NCI-H748 treated with DMSO at 0.1 percent for 48 hours (cell line): ENCODE data around the gene WNT9B.
"Not testable (repeated sequence)": the region's sequence is repeated elsewhere in the genome, so short reads cannot be mapped to it uniquely, and the experiment has no call there.

Experiments used
- DNase-seq: peaks from one replicate; lab custom pipeline; 2025; lab: John Stamatoyannopoulos, UW

Gene WNT9B

GRCh38 chr17:46821482-46822387, 29.6 kb upstream of the WNT9B start:
- no peak for DNase-seq

GRCh38 chr17:46822388-46822921, 28.9 kb upstream of the WNT9B start:
- DNase-seq, result no peak

- no peak for DNase-seq
These were observed 27.7 kb upstream of the WNT9B start for GRCh38 chr17:46823657-46824056.

GRCh38 chr17:46826116-46826515, 25.3 kb upstream of the WNT9B start:
- DNase-seq, result no peak

GRCh38 chr17:46827274-46827673, 24.1 kb upstream of the WNT9B start:
- DNase-seq, result no peak

GRCh38 chr17:46831573-46832330, 19.6 kb upstream of the WNT9B start:
- DNase-seq, result no peak

- no peak for DNase-seq
These were observed 19.0 kb upstream of the WNT9B start for GRCh38 chr17:46832331-46832821.

- DNase-seq, result no peak
These were observed 18.2 kb upstream of the WNT9B start for GRCh38 chr17:46832945-46833839.

- DNase-seq, result no peak
These were observed 17.6 kb upstream of the WNT9B start for GRCh38 chr17:46833840-46834208.

- no peak for DNase-seq
These were observed 16.5 kb upstream of the WNT9B start for GRCh38 chr17:46834846-46835245.

- no peak for DNase-seq
These were observed 14.9 kb upstream of the WNT9B start for GRCh38 chr17:46836500-46836899.

- DNase-seq, result no peak
These were observed 13.9 kb upstream of the WNT9B start for GRCh38 chr17:46837521-46837920.

- no peak for DNase-seq
These were observed 12.2 kb upstream of the WNT9B start for GRCh38 chr17:46839211-46839610.

- not testable (repeated sequence) for DNase-seq
These were observed 10.8 kb upstream of the WNT9B start for GRCh38 chr17:46840596-46840995.

- no peak for DNase-seq
These were observed 9.6 kb upstream of the WNT9B start for GRCh38 chr17:46841561-46842379.

GRCh38 chr17:46842835-46843234, 8.5 kb upstream of the WNT9B start:
- DNase-seq, result no peak

GRCh38 chr17:46847204-46848191, 3.9 kb upstream of the WNT9B start:
- no peak for DNase-seq

GRCh38 chr17:46848534-46848933, 2.8 kb upstream of the WNT9B start:
- no peak for DNase-seq

- no peak for DNase-seq
These were observed 725 bp upstream of the WNT9B start for GRCh38 chr17:46850688-46851028.
